Activated CD8-positive, alpha-beta memory T cell treated with anti-CD3 and anti-CD28 coated beads for 36 hours (primary cell): ENCODE measurements around the gene JPH4. TPM values are rescaled to one million over a fixed set of nuclear protein-coding genes. Genes with fewer than 3 reads are reported as not detected.

Experiments used
- CTCF ChIA-PET: fragments of 350-600 bp; sonication (Branson Sonifier 250); formaldehyde crosslinking; loops from one replicate; lab custom pipeline; 2021; ENCODE audit warnings: antibody characterized with exemption; lab: Charles Lee
- POLR2A ChIA-PET: fragments of 350-600 bp; sonication (Branson Sonifier 250); formaldehyde crosslinking; loops from one replicate; lab custom pipeline; 2021; ENCODE audit warnings: antibody characterized with exemption; lab: Charles Lee
- total RNA-seq, 2 experiments: library from RNA; stranded (reverse); gene quantifications; one replicate each; pipeline ENCODE4 v1.2.3, GENCODE V29; 2021

The JPH4 gene
- total RNA-seq, 2 experiments from 2014 or later = 0.52 to 0.65 TPM

GRCh38 chr14:23559010-23559925 lies 19.3 kb downstream of the JPH4 start:
- ChIA-PET POLR2A (no interaction called here), CTCF (interaction anchor here (0.9 to 3.3 kb wide), 14 partner anchors 8 to 371 kb away, joined by 3 to 25 read pairs (median 4); partner anchors contain the start of gene AP1G2)

- ChIA-PET POLR2A (no interaction called here), CTCF (interaction anchor here (0.9 to 3.3 kb wide), 10 partner anchors 9 to 372 kb away, joined by 3 to 25 read pairs (median 4); partner anchors contain the start of gene AP1G2)
Measured at GRCh38 chr14:23558346-23559009, 20.1 kb downstream of the JPH4 start.

GRCh38 chr14:23557946-23558345 lies 20.6 kb downstream of the JPH4 start:
- ChIA-PET POLR2A (interaction anchor here (0.5 kb wide), 1 partner anchor 87 kb away, joined by 3 read pairs; no protein-coding TSS in a partner anchor), CTCF (interaction anchor here (1.3 to 1.4 kb wide), 2 partner anchors 9 to 11 kb away, joined by 3 to 6 read pairs; partner anchors contain the start of gene AP1G2)

- CTCF ChIA-PET = interaction anchor here (0.6 to 1.4 kb wide), 4 partner anchors 9 to 536 kb away, joined by 3 to 6 read pairs (median 3); partner anchors contain the start of gene AP1G2
- POLR2A ChIA-PET = interaction anchor here (0.5 to 1.2 kb wide), 2 partner anchors 10 to 87 kb away, joined by 3 to 5 read pairs; partner anchors contain the start of gene AP1G2
Measured at GRCh38 chr14:23557521-23557920, 21.1 kb downstream of the JPH4 start.

GRCh38 chr14:23556700-23557440 lies 21.7 kb downstream of the JPH4 start:
- ChIA-PET CTCF (interaction anchor here (0.6 to 1.0 kb wide), 4 partner anchors 77 to 537 kb away, joined by 3 read pairs; no protein-coding TSS in a partner anchor), POLR2A (interaction anchor here (1.2 kb wide), 1 partner anchor 10 kb away, joined by 5 read pairs; the partner anchor contains the start of gene AP1G2)

GRCh38 chr14:23555882-23556699 lies 22.5 kb downstream of the JPH4 start, which contains the start of gene THTPA:
TSS of gene THTPA (plus strand) at chr14:23556271. CDS start at chr14:23556758, 487 bp downstream.
- CTCF ChIA-PET = interaction anchor here (0.7 to 1.0 kb wide), 2 partner anchors 77 to 80 kb away, joined by 3 read pairs; no protein-coding TSS in a partner anchor
- POLR2A ChIA-PET = interaction anchor here (1.1 to 1.2 kb wide), 2 partner anchors 11 to 103 kb away, joined by 3 to 5 read pairs; partner anchors contain the start of gene AP1G2

- POLR2A ChIA-PET = interaction anchor here (1.1 kb wide), 1 partner anchor 102 kb away, joined by 3 read pairs; no protein-coding TSS in a partner anchor
Measured at GRCh38 chr14:23555533-23555881, 23.1 kb downstream of the JPH4 start.

GRCh38 chr14:23551266-23552028 lies 27.1 kb downstream of the JPH4 start, which contains the start of gene ZFHX2:
TSS of gene ZFHX2 (minus strand) at chr14:23551765. CDS start at chr14:23535325, 16,440 bp downstream.
- ChIA-PET CTCF (interaction anchor here (0.7 to 1.2 kb wide), 3 partner anchors 12 to 158 kb away, joined by 3 to 5 read pairs (median 5); no protein-coding TSS in a partner anchor), POLR2A (interaction anchor here (0.7 kb wide), 1 partner anchor 66 kb away, joined by 6 read pairs; no protein-coding TSS in a partner anchor)

More at GRCh38 chr14:23555533-23555881, 23.1 kb downstream of the JPH4 start:
- CTCF ChIA-PET = no interaction called here

- POLR2A ChIA-PET = interaction anchor here (0.7 kb wide), 1 partner anchor 66 kb away, joined by 6 read pairs; no protein-coding TSS in a partner anchor
Measured at GRCh38 chr14:23550812-23551265, 27.8 kb downstream of the JPH4 start.

GRCh38 chr14:23550131-23550811 lies 28.3 kb downstream of the JPH4 start:
- ChIA-PET POLR2A (no interaction called here), CTCF (interaction anchor here (0.7 to 2.1 kb wide), 5 partner anchors 13 to 170 kb away, joined by 3 to 8 read pairs (median 4); no protein-coding TSS in a partner anchor)

More at GRCh38 chr14:23550812-23551265, 27.8 kb downstream of the JPH4 start:
- CTCF ChIA-PET = interaction anchor here (2.1 kb wide), 1 partner anchor 74 kb away, joined by 8 read pairs; no protein-coding TSS in a partner anchor

- ChIA-PET POLR2A (no interaction called here), CTCF (interaction anchor here (1.2 to 2.1 kb wide), 5 partner anchors 14 to 169 kb away, joined by 3 to 8 read pairs (median 4); no protein-coding TSS in a partner anchor)
Measured at GRCh38 chr14:23548351-23549318, 30.0 kb downstream of the JPH4 start.

- ChIA-PET CTCF (interaction anchor here (1.2 kb wide), 1 partner anchor 15 kb away, joined by 3 read pairs; no protein-coding TSS in a partner anchor), POLR2A (no interaction called here)
Measured at GRCh38 chr14:23547924-23548323, 30.7 kb downstream of the JPH4 start.

GRCh38 chr14:23546450-23547035 lies 32.0 kb downstream of the JPH4 start:
- ChIA-PET POLR2A (no interaction called here), CTCF (interaction anchor here (1.2 kb wide), 1 partner anchor 68 kb away, joined by 3 read pairs; no protein-coding TSS in a partner anchor)
